Mucosa of descending colon (tissue), 3 donors: ENCODE results near the gene TAGLN2. TPM values are rescaled to one million over a fixed set of nuclear protein-coding genes. Genes with fewer than 3 reads are reported as not detected.

ENCODE experiments used
- ATAC-seq: fragments of 200-7000 bp; cut with Tn5 transposase; one replicate; pipeline ENCODE4 v1.9.1; 2020; ENCODE audit warnings: mild to moderate bottlenecking, moderate library complexity
- DNase-seq, 3 donors: peaks; one replicate each; pipeline ENCODE4 v3.0.0-alpha.2; 2020
- H3K36me3 ChIP-seq: fragments of 200-600 bp; one replicate; pipeline ENCODE4 v1.8.0; 2021; ENCODE audit warnings: low read depth, mild to moderate bottlenecking
- H3K4me1 ChIP-seq: fragments of 200-600 bp; one replicate; pipeline ENCODE4 v1.8.0; 2021; ENCODE audit warnings: low read depth, mild to moderate bottlenecking
- H3K4me3 ChIP-seq: fragments of 200-600 bp; one replicate; pipeline ENCODE4 v1.8.0; 2021; ENCODE audit warnings: mild to moderate bottlenecking
- H3K9me3 ChIP-seq: fragments of 200-600 bp; one replicate; pipeline ENCODE4 v1.8.0; 2021; ENCODE audit warnings: mild to moderate bottlenecking
- CTCF ChIP-seq: fragments of 200-600 bp; IDR thresholded peaks from one replicate; pipeline ENCODE4 v1.8.0; 2022; ENCODE audit warnings: antibody characterized with exemption, mild to moderate bottlenecking
- intact Hi-C, 2 donors: fragments of 100-400 bp; cut with DNase I in 1 of 2; cut with micrococcal nuclease in 1 of 2; formaldehyde crosslinking; loops; one replicate each; pipeline versions ENCODE4 v1.11.0 to v1.11.1; 2022; cut with DNase I, micrococcal nuclease
- total RNA-seq, 3 donors: library from RNA; stranded (reverse); fragmentation: NEBNext Ultra II Directional in 2 of 3; extraction: Animal tissue kit (Norgen Biotek cat#: 25700) in 2 of 3; gene quantifications; one replicate each; pipeline versions ENCODE4 v1.2.1 to v1.2.4, GENCODE V29; 2021 to 2023
- donor health status: DM: no; HTN: no; CAD: no; lungs with moderate emphysema.
- donor health status: DM: no; HTN: no; CAD: no.
- donor health status: DM: no; HTN: yes; CAD: no.

TAGLN2 gene
- total RNA-seq, 3 donors from 2014 or later: 137 to 296 (median 264) TPM

- TF ChIP-seq CTCF: no peak
- H3K9me3 ChIP-seq: no peaks in the 10 kb centered on the region
- DNase-seq: no peak
- no peaks in the 10 kb centered on the region for H3K36me3 ChIP-seq
- peak; percentile 23 for ATAC-seq
- intact Hi-C loops: no loop called here
- H3K4me1 ChIP-seq: peaks cover 48% of the 10 kb centered on the region
- no peak overlapping the region for H3K4me3 ChIP-seq
These were observed 8.9 kb downstream of the TAGLN2 start for GRCh38 chr1:159916242-159917051.

- ATAC-seq: no peak
- Histone ChIP-seq H3K4me3 (no peak overlapping the region), H3K9me3 (no peaks in the 10 kb centered on the region), H3K36me3 (no peaks in the 10 kb centered on the region), H3K4me1 (peaks cover 48% of the 10 kb centered on the region)
- TF ChIP-seq CTCF: no peak
- intact Hi-C loops: no loop called here
- no peak for DNase-seq
These were observed 9.6 kb downstream of the TAGLN2 start for GRCh38 chr1:159915571-159916241.

- intact Hi-C loops: no loop called here
- H3K4me1 ChIP-seq: peaks cover 41% of the 10 kb centered on the region
- no peak overlapping the region for H3K4me3 ChIP-seq
- H3K36me3 ChIP-seq: no peaks in the 10 kb centered on the region
- DNase-seq: no peak
- no peak for TF ChIP-seq CTCF
- ATAC-seq: peak; percentile 49
- no peaks in the 10 kb centered on the region for H3K9me3 ChIP-seq
These were observed 10.9 kb downstream of the TAGLN2 start for GRCh38 chr1:159914252-159915018.

- TF ChIP-seq CTCF: no peak
- no peaks in the 10 kb centered on the region for H3K9me3 ChIP-seq
- H3K4me3 ChIP-seq: no peak overlapping the region
- DNase-seq: peak in 1 of 3 donors; percentile 32
- ATAC-seq: peak; percentile 61
- H3K36me3 ChIP-seq: no peaks in the 10 kb centered on the region
- H3K4me1 ChIP-seq: peaks cover 41% of the 10 kb centered on the region
- intact Hi-C loops: no loop called here
These were observed 11.7 kb downstream of the TAGLN2 start for GRCh38 chr1:159913451-159914192.

- H3K4me1 ChIP-seq: peaks cover 28% of the 10 kb centered on the region
These were observed 13.8 kb downstream of the TAGLN2 start for GRCh38 chr1:159911326-159912070.

More at GRCh38 chr1:159911326-159912070, 13.8 kb downstream of the TAGLN2 start:
- no peaks in the 10 kb centered on the region for H3K9me3 ChIP-seq
- no peak for DNase-seq
- ATAC-seq: no peak
- H3K4me3 ChIP-seq: no peak overlapping the region
- no peaks in the 10 kb centered on the region for H3K36me3 ChIP-seq
- intact Hi-C loops: no loop called here
- no peak for TF ChIP-seq CTCF
